Testis (tissue), 3 donors: ENCODE data around the gene SIPA1L3. TPM values are rescaled to one million over a fixed set of nuclear protein-coding genes. Genes with fewer than 3 reads are reported as not detected.

Experiments used
- DNase-seq: peaks from one replicate; pipeline ENCODE4 v3.0.0-alpha.2; 2019
- H3K27ac ChIP-seq, 2 donors: fragments of 200-600 bp; sonication (generic); one replicate each; pipeline ENCODE4 v1.5.1; 2019
- H3K27me3 ChIP-seq: fragments of 200-600 bp; sonication (generic); one replicate; pipeline ENCODE4 v1.5.1; 2019
- H3K36me3 ChIP-seq: fragments of 200-600 bp; sonication (generic); one replicate; pipeline ENCODE4 v1.5.1; 2017; ENCODE audit warnings: low read depth; ENCODE audit errors: missing control alignments
- H3K4me1 ChIP-seq: fragments of 200-600 bp; sonication (generic); one replicate; pipeline ENCODE4 v1.5.1; 2019
- H3K4me3 ChIP-seq, 2 donors: fragments of 200-600 bp; sonication (generic); one replicate each; pipeline ENCODE4 v1.5.1; 2017 to 2019
- H3K9me3 ChIP-seq: fragments of 200-600 bp; sonication (generic); one replicate; pipeline ENCODE4 v1.5.1; 2017
- POLR2A ChIP-seq: fragments of 450-650 bp; IDR thresholded peaks from one replicate; pipeline ENCODE4 v1.6.1; 2017; ENCODE audit warnings: antibody characterized with exemption, mild to moderate bottlenecking, moderate library complexity
- WGBS, 2 donors: methylation state at CpG; one replicate each; pipeline ENCODE4 v1.1.5; 2018; 5-methylcytosine and 5-hydroxymethylcytosine counted together
- intact Hi-C: fragments of 100-400 bp; cut with DNase I; formaldehyde crosslinking; loops from one replicate; pipeline ENCODE4 v1.15.1; 2023; ENCODE audit warnings: low total_unique reads
- polyA plus RNA-seq: library from polyadenylated mRNA; stranded (reverse); fragments of 350-450 nt; fragmentation: Illumina TruSeq; extraction: RNeasy Lipid Tissue Mini Kit (QIAGEN cat#74804); gene quantifications from one replicate; pipeline ENCODE4 v1.2.3, GENCODE V29; 2014; ENCODE audit warnings: low read depth, low replicate concordance; ENCODE audit not compliant: insufficient read depth
- total RNA-seq, 2 donors: library from RNA; depleted of rRNA; stranded (reverse); fragments of >200 nt; gene quantifications; one replicate each; pipeline ENCODE4 v1.2.3, GENCODE V29; 2016
- TF ChIP-seq, protein P1 (sequence below), 3 experiments: fragments of 450-650 bp in 2 of 3; fragments of 200-600 bp in 1 of 3; sonication (generic) in 1 of 3; IDR thresholded peaks; one replicate each; pipeline ENCODE4 v1.5.1; 2016 to 2019; ENCODE audit warnings: antibody characterized with exemption in 3 of 3, mild to moderate bottlenecking in 2 of 3, moderate library complexity in 1 of 3

Gene SIPA1L3
- total and polyA plus RNA-seq, 3 donors from 2014 or later, result 21.1 to 47.6 (median 43.7) TPM

DNA sequence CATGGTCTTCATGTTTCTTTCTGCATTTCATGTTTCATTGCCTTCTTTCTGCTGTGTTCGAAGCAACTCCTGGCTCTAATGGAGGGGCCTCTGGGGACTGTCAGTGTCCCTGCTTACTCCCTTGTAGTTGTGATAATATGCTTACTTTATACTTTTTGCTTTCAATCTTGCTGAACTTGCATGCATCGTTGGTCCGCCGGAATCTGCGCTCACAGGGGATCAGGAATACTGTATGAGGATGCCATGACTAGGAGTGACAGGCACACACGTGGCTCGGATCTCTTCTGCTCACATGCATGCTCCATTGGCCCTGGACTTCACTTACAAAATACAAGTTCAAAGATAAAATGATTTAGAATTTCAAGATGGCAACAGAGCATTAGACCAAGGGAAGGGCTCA is 108.8 kb downstream of the SIPA1L3 start:
- no peaks in the 10 kb centered on the region for H3K9me3 ChIP-seq
- H3K27ac ChIP-seq, result no peak overlapping the region
- H3K36me3 ChIP-seq, result no peaks in the 10 kb centered on the region
- no peak for DNase-seq
- TF ChIP-seq, protein P1, sequence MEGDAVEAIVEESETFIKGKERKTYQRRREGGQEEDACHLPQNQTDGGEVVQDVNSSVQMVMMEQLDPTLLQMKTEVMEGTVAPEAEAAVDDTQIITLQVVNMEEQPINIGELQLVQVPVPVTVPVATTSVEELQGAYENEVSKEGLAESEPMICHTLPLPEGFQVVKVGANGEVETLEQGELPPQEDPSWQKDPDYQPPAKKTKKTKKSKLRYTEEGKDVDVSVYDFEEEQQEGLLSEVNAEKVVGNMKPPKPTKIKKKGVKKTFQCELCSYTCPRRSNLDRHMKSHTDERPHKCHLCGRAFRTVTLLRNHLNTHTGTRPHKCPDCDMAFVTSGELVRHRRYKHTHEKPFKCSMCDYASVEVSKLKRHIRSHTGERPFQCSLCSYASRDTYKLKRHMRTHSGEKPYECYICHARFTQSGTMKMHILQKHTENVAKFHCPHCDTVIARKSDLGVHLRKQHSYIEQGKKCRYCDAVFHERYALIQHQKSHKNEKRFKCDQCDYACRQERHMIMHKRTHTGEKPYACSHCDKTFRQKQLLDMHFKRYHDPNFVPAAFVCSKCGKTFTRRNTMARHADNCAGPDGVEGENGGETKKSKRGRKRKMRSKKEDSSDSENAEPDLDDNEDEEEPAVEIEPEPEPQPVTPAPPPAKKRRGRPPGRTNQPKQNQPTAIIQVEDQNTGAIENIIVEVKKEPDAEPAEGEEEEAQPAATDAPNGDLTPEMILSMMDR (IDR thresholded peaks at IDR 0.05), result no peak
- H3K27me3 ChIP-seq, result no peaks in the 10 kb centered on the region
- WGBS, 2 donors, result 84 to 87% methylated on average over 7 of the region's 7 CpGs
- no peaks in the 10 kb centered on the region for H3K4me1 ChIP-seq
- intact Hi-C loops, result no loop called here
- no peak overlapping the region for H3K4me3 ChIP-seq

GRCh38 chr19:38017401-38018151 is 110.6 kb downstream of the SIPA1L3 start:
- Histone ChIP-seq H3K27ac (no peak overlapping the region), H3K9me3 (no peaks in the 10 kb centered on the region), H3K27me3 (no peaks in the 10 kb centered on the region), H3K4me1 (no peaks in the 10 kb centered on the region), H3K36me3 (no peaks in the 10 kb centered on the region), H3K4me3 (no peak overlapping the region)
- TF ChIP-seq, protein P1 (IDR thresholded peaks at IDR 0.05), result no peak
- no peak for TF ChIP-seq POLR2A
- intact Hi-C loops, result no loop called here
- no peak for DNase-seq
- 94 to 97% methylated on average over 6 of the region's 6 CpGs for WGBS, 2 donors

GRCh38 chr19:38018694-38019395 is 111.8 kb downstream of the SIPA1L3 start:
- intact Hi-C loops, result no loop called here
- H3K36me3 ChIP-seq, result no peaks in the 10 kb centered on the region
- TF ChIP-seq, protein P1 (IDR thresholded peaks at IDR 0.05), result no peak
- TF ChIP-seq POLR2A, result no peak
- no peak overlapping the region for H3K27ac ChIP-seq
- no peak overlapping the region for H3K4me3 ChIP-seq
- no peaks in the 10 kb centered on the region for H3K27me3 ChIP-seq
- 85 to 86% methylated on average over 5 of the region's 5 CpGs for WGBS, 2 donors
- H3K9me3 ChIP-seq, result no peaks in the 10 kb centered on the region
- H3K4me1 ChIP-seq, result no peaks in the 10 kb centered on the region
- no peak for DNase-seq

- H3K4me1 ChIP-seq, result no peaks in the 10 kb centered on the region
- H3K9me3 ChIP-seq, result no peaks in the 10 kb centered on the region
- no peak overlapping the region for H3K27ac ChIP-seq
- H3K36me3 ChIP-seq, result no peaks in the 10 kb centered on the region
- no peak for DNase-seq
- H3K4me3 ChIP-seq, result no peak overlapping the region
- 83 to 100% methylated on average over 2 of the region's 2 CpGs for WGBS, 2 donors
- intact Hi-C loops, result no loop called here
- TF ChIP-seq, protein P1 (IDR thresholded peaks at IDR 0.05), result no peak
- TF ChIP-seq POLR2A, result no peak
- no peaks in the 10 kb centered on the region for H3K27me3 ChIP-seq
Observed at GRCh38 chr19:38019396-38019724, 112.4 kb downstream of the SIPA1L3 start.
